Keratinocyte (primary cell): ENCODE data around the gene SRSF2. TPM values are rescaled to one million over a fixed set of nuclear protein-coding genes. Genes with fewer than 3 reads are reported as not detected.
"Not testable (repeated sequence)": the region's sequence is repeated elsewhere in the genome, so short reads cannot be mapped to it uniquely, and the experiment has no call there.

Experiments used
- DNase-seq: peaks from one replicate; pipeline ENCODE4 v3.0.0-alpha.2; 2011; ENCODE audit warnings: low read depth, missing footprints, low spot score
- FAIRE-seq: peaks from 2 replicates; lab custom pipeline; 2011; peaks lifted over from hg19 to GRCh38; lab: Jason Lieb, UNC
- H2AFZ ChIP-seq: 2 replicates; pipeline ENCODE4 v1.6.0; 2012; ENCODE audit warnings: low read length, control low read depth, inconsistent platforms; ENCODE audit not compliant: control insufficient read depth
- H3K27ac ChIP-seq: 2 replicates; pipeline ENCODE4 v1.5.1; 2011; ENCODE audit warnings: low read length; ENCODE audit not compliant: control insufficient read depth, insufficient read depth
- H3K27me3 ChIP-seq: 3 replicates; pipeline ENCODE4 v1.6.0; 2011; ENCODE audit warnings: low read length; ENCODE audit not compliant: control insufficient read depth, insufficient read depth; ENCODE audit errors: extremely low read depth
- H3K36me3 ChIP-seq, 2 experiments: 2 replicates in 1 of 2; 3 replicates in 1 of 2; pipeline ENCODE4 v1.5.1; 2011; ENCODE audit warnings: low read length in 2 of 2, mild to moderate bottlenecking in 1 of 2; ENCODE audit not compliant: control insufficient read depth in 2 of 2, insufficient read depth in 2 of 2; ENCODE audit errors: extremely low read depth in 1 of 2
- H3K4me1 ChIP-seq: 3 replicates; pipeline ENCODE4 v1.5.1; 2011; ENCODE audit warnings: low read length; ENCODE audit not compliant: control insufficient read depth, insufficient read depth; ENCODE audit errors: extremely low read depth
- H3K4me2 ChIP-seq: 3 replicates; pipeline ENCODE4 v1.6.0; 2011; ENCODE audit warnings: low read depth, low read length; ENCODE audit not compliant: control insufficient read depth, insufficient read depth; ENCODE audit errors: extremely low read depth
- H3K4me3 ChIP-seq, 3 experiments: fragments of 200-600 bp in 1 of 3; sonication (generic) in 1 of 3; 2 replicates in 2 of 3; 3 replicates in 1 of 3; pipeline ENCODE4 v1.5.1; 2011 to 2016; ENCODE audit warnings: low read length in 3 of 3, mild to moderate bottlenecking in 3 of 3, control low read depth in 2 of 3, inconsistent platforms in 1 of 3, low read depth in 1 of 3, mixed read lengths in 1 of 3, mixed run types in 1 of 3, moderate library complexity in 1 of 3; ENCODE audit not compliant: control insufficient read depth in 2 of 3, insufficient read depth in 2 of 3; ENCODE audit errors: extremely low read depth in 1 of 3
- H3K79me2 ChIP-seq: 2 replicates; pipeline ENCODE4 v1.6.0; 2012; ENCODE audit warnings: low read length; ENCODE audit not compliant: control insufficient read depth, insufficient read depth
- H3K9ac ChIP-seq: 3 replicates; pipeline ENCODE4 v1.6.0; 2011; ENCODE audit warnings: low read length; ENCODE audit not compliant: control insufficient read depth, insufficient read depth; ENCODE audit errors: extremely low read depth
- H3K9me1 ChIP-seq: 3 replicates; pipeline ENCODE4 v1.6.0; 2011; ENCODE audit warnings: low read length; ENCODE audit not compliant: control insufficient read depth, insufficient read depth; ENCODE audit errors: extremely low read depth
- H3K9me3 ChIP-seq: 2 replicates; pipeline ENCODE4 v1.5.1; 2012; ENCODE audit warnings: low read depth, low read length; ENCODE audit not compliant: control insufficient read depth
- H4K20me1 ChIP-seq: 3 replicates; pipeline ENCODE4 v1.6.0; 2011; ENCODE audit warnings: low read length; ENCODE audit not compliant: control insufficient read depth, insufficient read depth; ENCODE audit errors: extremely low read depth
- CTCF ChIP-seq, 3 experiments: IDR thresholded peaks in 1 of 3; conservative IDR thresholded peaks in 1 of 3; optimal IDR thresholded peaks in 1 of 3; 2 replicates in 2 of 3; 3 replicates in 1 of 3; pipeline versions ENCODE3 to v1.5.1; 2011; ENCODE audit warnings: low read length in 3 of 3, mild to moderate bottlenecking in 3 of 3, moderate library complexity in 2 of 3, control low read depth in 1 of 3, inconsistent platforms in 1 of 3; ENCODE audit not compliant: insufficient read depth in 2 of 3; ENCODE audit errors: extremely low read depth in 1 of 3
- EZH2 ChIP-seq: IDR thresholded peaks from one replicate; pipeline ENCODE4 v1.6.1; 2012; ENCODE audit warnings: inconsistent platforms, mild to moderate bottlenecking, low read length, moderate library complexity
- dilution Hi-C: fragments of 300-500 bp; cut with MboI; formaldehyde crosslinking; loops from one replicate; pipeline ENCODE4 v1.7.0; 2020; ENCODE audit warnings: low sequenced_read_pairs; ENCODE audit not compliant: extremely low pct_ligation_motif_present
- polyA plus RNA-seq, 5 experiments: library from polyadenylated mRNA; depleted of rRNA in 3 of 5; stranded (reverse) in 3 of 5; stranded (forward) in 1 of 5; unstranded in 1 of 5; fragments of >200 nt; gene quantifications; 1 replicate in 1 of 5; 2 replicates in 3 of 5; 3 replicates in 1 of 5; pipeline versions ENCODE4 v1.2.1 to v1.2.3, GENCODE V29; 2011 to 2012; ENCODE audit warnings: missing spikeins in 2 of 5, low read depth in 1 of 5, low replicate concordance in 1 of 5

SRSF2 gene
- polyA plus RNA-seq, 1 donor (not counting 4 experiments of a cell fraction or from before 2014, with no cell fraction given): 249 TPM

GRCh38 chr17:76723812-76724211, 13.3 kb downstream of the SRSF2 start:
- DNase-seq (no peak), FAIRE-seq (no peak)
- TF ChIP-seq CTCF (optimal IDR thresholded peaks at IDR 0.05 in 1 of 3, IDR thresholded peaks at IDR 0.05 in 1 of 3, conservative IDR thresholded peaks at IDR 0.05 in 1 of 3; ENCODE audit: extremely low read depth in 1 of 3, insufficient read depth in 2 of 3, low read length in 3 of 3): no peak
- no peak for TF ChIP-seq EZH2
- no peak overlapping the region for H2AFZ ChIP-seq
- H3K36me3 ChIP-seq: peaks cover 31 to 47% of the 10 kb centered on the region in 2 experiments
- dilution Hi-C loops: no loop called here
- H3K4me3 ChIP-seq: no peak overlapping the region
- peaks cover 20% of the 10 kb centered on the region for H3K4me1 ChIP-seq
- no peak overlapping the region for H3K27ac ChIP-seq
- no peaks in the 10 kb centered on the region for H3K27me3 ChIP-seq
- no peak overlapping the region for H3K4me2 ChIP-seq
- H3K9me3 ChIP-seq: no peaks in the 10 kb centered on the region
- peaks cover 3% of the 10 kb centered on the region for H3K9me1 ChIP-seq
- H3K9ac ChIP-seq: no peak overlapping the region
- peaks cover 2% of the 10 kb centered on the region for H4K20me1 ChIP-seq
- H3K79me2 ChIP-seq: peaks cover 62% of the 10 kb centered on the region

- dilution Hi-C loops, H3K9me3 ChIP-seq, H3K9me1 ChIP-seq, H3K4me3 ChIP-seq, H3K27ac ChIP-seq, H3K9ac ChIP-seq, H2AFZ ChIP-seq, H4K20me1 ChIP-seq, DNase-seq, FAIRE-seq, H3K27me3 ChIP-seq, H3K4me2 ChIP-seq: not testable (repeated sequence)
- Histone ChIP-seq H3K4me1 (peaks cover 17% of the 10 kb centered on the region), H3K79me2 (peaks cover 59% of the 10 kb centered on the region), H3K36me3 (peaks cover 38 to 55% of the 10 kb centered on the region in 2 experiments)
Observed at GRCh38 chr17:76722977-76723376, 14.2 kb downstream of the SRSF2 start.

GRCh38 chr17:76722279-76722678, 14.9 kb downstream of the SRSF2 start:
- FAIRE-seq: no peak
- peaks cover 41 to 55% of the 10 kb centered on the region in 2 experiments for H3K36me3 ChIP-seq

More at GRCh38 chr17:76722279-76722678, 14.9 kb downstream of the SRSF2 start:
- H3K27me3 ChIP-seq: no peaks in the 10 kb centered on the region
- H3K4me1 ChIP-seq: peaks cover 10% of the 10 kb centered on the region
- no peaks in the 10 kb centered on the region for H3K9me3 ChIP-seq
- H3K79me2 ChIP-seq: peaks cover 52% of the 10 kb centered on the region
- no peak overlapping the region for H2AFZ ChIP-seq
- no peak overlapping the region for H3K4me2 ChIP-seq
- H3K9ac ChIP-seq: no peak overlapping the region
- no peaks in the 10 kb centered on the region for H3K9me1 ChIP-seq
- no peak for TF ChIP-seq CTCF (optimal IDR thresholded peaks at IDR 0.05 in 1 of 3, IDR thresholded peaks at IDR 0.05 in 1 of 3, conservative IDR thresholded peaks at IDR 0.05 in 1 of 3; ENCODE audit: extremely low read depth in 1 of 3, insufficient read depth in 2 of 3, low read length in 3 of 3)
- no peak for TF ChIP-seq EZH2
- dilution Hi-C loops: no loop called here
- H3K4me3 ChIP-seq: no peak overlapping the region
- H3K27ac ChIP-seq: no peak overlapping the region
- DNase-seq: no peak
- peaks cover 2% of the 10 kb centered on the region for H4K20me1 ChIP-seq
